ENCODE measurements around the gene TFCP2.

DNA sequence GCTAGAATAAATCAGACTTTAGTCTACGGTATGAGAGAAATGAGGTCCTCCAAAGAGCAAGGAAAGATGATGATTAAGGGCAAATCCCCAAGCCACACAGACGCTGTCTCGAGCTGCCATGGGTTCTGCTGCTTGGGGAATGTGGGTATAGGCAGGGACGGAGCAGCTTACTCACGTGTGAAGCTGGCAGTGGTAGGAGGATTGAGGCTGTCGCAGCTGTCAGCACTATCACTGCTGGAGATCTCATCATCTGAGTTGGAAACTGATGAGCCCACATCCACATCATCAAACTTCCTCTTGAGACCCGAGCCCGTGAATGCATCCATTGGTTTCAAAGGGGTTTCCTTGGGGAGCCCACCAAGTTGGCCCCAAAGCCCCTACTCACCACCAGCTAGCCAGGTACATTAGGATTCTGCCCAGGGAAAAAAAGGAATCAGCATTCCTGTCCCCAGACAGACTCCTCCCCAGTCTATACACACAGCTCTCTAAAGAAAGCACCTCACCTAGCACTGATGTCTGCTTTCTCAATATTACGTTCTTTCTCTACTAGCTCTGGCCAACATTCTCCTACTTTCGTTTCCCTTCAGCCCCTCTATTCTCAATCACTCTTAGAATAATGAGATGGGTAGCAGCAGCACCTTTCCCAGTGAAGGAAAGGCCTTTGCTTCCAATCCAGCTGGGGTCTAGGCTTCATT lies 96.6 kb downstream of the TFCP2 start:
- TF ChIP-seq EZH2phosphoT487 (conservative IDR thresholded peaks at IDR 0.05; ENCODE audit: low read length), result no peak
- TF ChIP-seq, protein P1, sequence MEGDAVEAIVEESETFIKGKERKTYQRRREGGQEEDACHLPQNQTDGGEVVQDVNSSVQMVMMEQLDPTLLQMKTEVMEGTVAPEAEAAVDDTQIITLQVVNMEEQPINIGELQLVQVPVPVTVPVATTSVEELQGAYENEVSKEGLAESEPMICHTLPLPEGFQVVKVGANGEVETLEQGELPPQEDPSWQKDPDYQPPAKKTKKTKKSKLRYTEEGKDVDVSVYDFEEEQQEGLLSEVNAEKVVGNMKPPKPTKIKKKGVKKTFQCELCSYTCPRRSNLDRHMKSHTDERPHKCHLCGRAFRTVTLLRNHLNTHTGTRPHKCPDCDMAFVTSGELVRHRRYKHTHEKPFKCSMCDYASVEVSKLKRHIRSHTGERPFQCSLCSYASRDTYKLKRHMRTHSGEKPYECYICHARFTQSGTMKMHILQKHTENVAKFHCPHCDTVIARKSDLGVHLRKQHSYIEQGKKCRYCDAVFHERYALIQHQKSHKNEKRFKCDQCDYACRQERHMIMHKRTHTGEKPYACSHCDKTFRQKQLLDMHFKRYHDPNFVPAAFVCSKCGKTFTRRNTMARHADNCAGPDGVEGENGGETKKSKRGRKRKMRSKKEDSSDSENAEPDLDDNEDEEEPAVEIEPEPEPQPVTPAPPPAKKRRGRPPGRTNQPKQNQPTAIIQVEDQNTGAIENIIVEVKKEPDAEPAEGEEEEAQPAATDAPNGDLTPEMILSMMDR (IDR thresholded peaks at IDR 0.05; ENCODE audit: insufficient read depth, low read length, poor library complexity, severe bottlenecking), result no peak

Measured in SU-DHL-6 (cell line).